Activated CD8-positive, alpha-beta memory T cell treated with anti-CD3 and anti-CD28 coated beads for 24 hours (primary cell): ENCODE data around the gene DLX5.

Experiments used
- DNase-seq: peaks from one replicate; pipeline ENCODE4 v3.0.0-alpha.2; 2020

DLX5 gene

DNA sequence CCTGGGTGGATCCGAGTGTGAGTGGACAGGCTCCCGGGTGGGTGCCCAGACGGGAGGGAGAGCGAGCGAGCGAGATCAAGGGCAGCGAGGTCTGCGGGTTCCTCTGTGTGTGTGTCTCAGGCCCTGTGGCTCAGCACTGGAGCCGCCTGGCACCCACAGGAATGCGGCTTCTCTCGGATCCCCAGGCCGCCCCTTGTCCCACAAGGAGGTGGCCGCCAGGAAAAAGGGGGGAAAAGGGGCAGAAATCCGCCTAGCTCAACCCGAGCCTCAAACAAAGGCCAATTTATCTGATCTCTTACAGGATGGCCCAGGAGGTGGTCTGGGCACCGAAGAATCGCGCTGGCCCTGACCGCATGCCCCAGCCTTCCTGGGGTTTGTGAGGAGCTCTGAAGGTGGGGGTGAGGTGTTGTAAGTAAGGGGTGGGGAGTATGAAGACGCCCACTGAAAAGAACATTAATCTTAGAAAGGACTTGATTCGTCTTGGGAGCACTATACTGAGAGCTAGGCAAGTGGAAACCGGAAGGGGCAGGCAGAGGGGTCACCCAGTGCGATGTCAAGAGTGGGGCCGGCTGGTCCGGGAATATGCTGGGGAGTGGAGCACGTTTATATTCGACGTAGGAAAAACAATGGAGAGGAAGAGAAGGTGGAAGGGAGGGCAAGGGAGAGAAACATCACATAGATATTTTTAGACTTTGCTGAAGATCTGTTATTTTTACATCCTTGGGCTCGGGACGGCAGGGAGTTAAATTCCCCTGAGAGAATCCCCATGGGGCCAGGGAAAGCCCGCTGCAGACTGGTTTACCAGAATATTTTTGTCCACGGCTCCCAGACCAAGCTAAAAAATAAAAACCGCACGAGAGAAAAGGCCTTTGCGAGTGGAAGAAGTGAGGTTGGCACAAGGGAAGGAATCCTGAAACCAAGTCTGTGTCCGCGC is 7.2 kb downstream of the DLX5 start:
- no peak for DNase-seq

DNA sequence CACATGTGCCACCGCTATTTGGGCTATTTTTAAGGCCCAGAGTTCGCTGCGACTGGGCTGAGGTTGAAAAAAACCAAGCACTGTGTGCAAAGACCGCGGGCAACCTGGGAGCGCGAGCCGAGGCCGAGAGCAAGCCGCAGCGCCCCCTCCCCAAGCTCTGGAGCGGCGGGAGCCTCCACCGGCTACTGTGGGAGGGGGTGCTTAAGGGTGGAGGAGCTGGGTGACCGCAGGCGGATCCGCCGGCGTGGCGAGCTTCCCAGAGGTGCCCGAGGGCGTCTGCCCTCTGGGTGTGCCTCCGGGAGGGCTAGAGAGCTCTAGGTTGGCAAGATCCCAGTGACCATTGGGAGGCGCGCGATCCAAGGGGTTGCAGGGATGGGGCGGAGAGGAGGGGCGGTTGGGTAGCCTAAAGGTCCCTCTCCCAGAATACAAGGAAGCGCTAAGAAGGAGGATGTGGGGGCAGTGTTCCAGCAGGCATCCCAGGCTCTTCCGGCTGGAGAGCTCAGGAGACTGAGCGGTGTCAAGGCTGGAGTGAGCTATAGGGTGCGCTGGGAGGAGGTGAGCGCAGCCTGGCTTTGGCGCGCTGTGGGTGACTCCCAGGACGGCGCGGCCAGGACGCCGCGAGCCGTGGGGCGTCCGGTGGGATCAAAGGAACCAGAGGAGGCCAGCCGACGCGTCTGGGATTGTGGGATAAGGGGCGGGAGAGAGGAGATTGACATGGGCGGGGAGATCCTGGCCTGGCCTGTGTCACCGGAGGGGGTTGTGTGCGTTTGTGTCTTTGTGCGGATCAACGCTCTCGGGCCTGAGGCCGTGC is 8.0 kb downstream of the DLX5 start:
- DNase-seq: no peak

DNA sequence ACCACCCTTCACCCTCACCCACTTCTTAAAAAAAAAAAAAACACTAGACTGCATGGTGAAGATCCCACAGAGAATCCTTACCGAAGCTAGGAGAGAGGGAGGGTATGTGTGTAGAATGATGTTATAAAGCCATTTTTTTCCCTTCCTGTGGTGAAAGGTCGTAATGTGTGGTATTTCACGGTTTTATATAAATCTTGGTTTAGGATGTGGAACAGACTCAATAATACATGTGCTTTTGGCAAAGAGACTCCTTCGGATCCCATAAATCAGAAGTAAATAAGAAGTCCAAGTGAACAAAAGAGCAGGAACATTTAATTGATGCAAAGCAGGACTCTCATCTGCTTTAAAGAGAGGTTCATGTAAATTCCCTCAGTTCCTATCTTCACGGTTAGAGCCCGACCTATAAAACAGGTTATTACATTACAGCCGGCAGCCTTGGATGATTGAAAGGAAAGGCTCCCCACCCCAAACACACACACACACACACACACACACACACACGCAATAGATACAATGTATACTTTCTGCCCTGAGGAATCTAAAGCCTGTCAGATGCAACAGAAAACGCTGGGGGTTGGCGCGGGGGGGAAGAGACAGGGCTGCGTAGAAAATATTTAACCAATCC is 8.8 kb downstream of the DLX5 start:
- DNase-seq: no peak

DNA sequence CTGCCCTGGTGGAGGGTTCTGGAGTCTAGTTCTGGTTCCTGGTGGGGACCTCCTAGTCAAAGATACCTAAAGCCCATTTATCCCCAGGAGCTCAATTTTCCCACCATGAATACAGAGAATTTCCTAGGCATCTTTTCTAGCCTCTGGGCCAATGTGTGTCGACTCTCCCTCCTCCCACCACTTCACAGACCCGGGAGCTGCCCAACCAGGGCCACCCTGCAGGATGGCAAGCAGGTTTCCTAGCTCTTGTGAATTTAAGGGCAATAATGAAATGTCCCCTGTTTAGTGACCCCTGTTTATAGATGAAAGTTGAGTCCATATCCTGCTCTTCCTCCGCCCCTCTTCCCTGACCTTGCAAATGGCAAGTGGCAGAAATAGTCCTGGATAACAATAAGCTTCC is 9.4 kb downstream of the DLX5 start:
- no peak for DNase-seq

DNA sequence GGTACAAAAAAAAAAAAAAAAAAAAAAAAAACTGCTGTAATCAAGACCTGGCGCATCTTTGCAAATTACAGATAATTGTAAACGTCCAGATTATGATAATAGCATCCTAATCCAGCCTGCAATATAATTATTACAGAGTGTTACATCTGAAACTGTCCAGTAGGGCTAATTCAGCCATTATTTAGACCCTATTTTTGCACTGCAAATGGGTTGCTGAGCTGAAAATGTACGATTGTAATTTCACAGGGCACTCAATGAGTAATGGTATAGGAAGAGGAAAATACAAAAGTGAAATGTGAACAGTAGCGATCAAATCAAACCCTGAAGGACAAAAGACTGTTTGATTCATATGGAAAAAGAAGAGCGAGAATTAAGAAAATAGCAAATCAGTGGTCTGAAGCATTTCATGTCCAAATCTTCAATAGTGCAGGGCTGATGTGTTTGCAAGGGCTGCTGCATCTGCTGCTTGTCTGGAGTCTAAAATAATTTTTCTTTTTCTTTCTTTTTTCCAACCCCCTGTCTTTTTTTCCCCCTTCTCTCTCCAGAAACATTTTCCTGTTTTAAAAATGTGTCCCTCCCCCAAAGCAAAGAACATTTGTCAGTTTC is 10.4 kb downstream of the DLX5 start:
- DNase-seq: no peak

DNA sequence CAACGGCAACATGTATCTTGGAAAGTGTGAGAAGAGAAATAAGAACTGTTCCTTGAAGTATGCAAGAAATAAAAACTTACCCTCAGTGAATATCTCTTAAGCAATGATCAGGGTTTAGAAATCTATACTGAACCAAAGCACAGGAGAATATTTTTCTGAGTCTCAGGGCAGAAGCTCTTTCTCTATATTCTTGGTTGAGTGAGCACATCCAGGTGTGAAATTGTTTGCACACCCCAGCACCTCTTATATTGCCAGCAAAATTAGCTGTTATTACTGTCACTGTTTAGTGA is 10.8 kb downstream of the DLX5 start:
- DNase-seq: no peak

DNA sequence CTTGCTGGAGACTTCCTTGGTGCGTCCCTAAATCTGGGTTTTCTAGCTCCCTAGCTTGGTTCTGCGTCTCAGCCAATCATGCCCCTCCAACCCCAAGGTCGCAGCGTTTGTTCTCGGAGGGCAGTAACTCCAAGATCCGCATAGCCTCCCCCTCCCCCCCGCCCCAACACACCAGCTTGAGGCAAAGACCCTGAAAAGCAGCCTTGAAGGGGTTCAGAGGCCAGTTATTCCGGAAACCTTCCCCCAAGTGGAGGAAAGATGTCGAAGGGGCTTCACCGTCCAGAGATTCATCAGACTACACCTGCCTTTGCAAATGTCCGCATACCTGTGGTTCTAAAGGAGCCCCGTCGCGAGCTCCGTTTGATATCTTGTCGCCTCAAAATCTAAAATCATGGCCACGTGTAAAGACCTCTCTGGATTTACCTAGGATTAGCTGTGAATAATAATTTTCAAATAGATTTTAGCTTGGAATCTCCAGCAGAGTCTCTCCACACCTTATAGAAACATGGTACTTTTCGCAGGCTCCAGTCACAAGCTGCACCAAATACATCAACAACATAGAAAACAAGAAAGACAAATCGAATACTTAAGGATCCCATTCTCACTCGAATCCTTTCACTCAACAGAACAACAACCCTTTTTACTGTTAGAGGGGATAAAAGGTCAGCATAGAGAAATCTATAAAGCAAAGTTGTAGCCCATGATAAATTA is 11.3 kb downstream of the DLX5 start:
- no peak for DNase-seq

DNA sequence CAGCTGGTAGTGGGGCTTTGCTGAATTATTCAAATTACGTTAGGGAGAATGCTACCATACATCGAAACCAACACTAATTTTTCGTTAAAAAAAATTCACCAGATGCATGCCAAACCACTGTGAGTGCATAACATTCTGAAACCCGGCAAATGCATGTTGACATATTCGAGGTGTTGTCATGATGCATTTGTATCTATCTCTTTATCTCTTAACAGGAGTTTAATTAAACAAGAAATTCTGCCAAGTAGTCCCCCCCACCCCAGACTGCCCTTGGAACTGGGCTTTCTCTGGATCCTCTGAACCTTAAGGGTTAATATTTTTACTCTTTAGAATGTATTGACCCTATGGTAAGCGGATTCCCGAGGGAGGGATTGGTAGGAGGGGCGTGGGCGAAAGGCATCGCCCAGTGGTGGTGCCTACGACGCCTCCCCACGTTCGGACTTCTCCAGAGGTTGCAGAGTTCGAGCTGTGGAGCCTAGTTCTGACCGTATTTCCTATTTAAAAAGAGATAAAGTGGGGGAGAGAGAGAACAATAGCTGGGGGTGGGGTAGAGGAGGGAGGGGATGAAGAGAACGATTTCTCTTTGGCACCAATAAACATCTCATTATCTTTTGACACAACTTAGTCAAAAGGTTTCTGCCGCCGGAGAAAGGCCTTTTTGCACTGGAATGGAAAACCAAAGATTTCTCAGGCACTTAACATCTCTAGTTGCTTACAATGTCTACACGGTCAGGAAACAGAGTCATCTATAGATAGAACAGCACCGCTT is 12.1 kb downstream of the DLX5 start:
- DNase-seq: no peak

DNA sequence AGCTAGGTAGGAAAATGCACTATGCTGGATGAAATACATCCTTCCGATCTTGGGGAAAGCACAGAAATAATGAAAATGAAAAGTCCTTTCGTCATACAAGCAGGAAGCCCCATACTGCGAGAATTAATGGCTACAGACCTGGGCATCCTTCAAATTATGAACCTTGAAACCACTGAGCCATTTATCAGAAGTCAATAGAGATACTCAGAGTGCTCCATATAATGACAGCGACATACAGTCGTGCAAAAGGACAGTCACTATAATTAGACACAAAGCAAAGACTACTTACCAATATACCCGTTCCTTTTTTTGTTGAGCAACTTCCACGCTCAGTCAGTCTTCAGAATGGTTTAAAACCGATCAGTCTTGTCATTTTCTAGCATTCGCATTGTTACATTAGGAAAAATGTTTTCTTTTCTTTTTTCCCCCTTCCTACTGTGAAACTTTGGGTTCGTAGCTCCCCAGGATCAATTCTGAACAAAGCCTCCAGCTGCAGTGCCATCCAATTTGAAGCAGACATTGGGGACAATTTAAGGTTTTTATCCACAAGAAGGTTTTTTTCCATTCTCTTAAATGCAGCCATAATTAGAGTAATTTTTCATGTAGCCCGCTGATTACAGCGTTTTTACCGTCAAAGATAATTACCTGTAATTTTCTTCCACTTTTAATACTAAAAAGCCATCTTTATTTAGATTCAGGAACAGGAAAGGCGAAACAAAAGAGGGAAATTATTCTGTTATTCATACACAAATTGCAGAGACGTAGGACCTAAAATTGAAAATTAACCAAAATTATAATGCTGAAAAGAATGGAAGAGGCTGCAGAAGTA is 12.9 kb downstream of the DLX5 start:
- no peak for DNase-seq

DNA sequence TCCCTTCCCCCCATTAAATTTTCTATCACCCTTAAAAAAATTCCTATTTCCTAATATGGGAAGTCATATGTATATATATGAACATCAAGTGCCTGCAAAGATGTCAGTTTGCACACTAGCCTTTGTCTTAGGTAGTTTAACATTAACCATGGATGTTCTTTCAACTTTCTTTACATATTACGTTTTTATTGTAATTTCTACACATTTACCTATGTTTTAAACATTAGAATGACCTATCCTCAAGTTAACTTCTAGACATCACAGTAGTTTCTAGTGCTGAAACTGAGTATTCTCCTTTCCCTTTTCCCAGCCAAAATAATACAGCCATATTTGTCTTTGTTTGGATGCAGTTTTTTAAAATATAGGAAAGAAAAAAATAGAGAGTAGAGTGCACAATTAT is 13.5 kb downstream of the DLX5 start:
- no peak for DNase-seq

DNA sequence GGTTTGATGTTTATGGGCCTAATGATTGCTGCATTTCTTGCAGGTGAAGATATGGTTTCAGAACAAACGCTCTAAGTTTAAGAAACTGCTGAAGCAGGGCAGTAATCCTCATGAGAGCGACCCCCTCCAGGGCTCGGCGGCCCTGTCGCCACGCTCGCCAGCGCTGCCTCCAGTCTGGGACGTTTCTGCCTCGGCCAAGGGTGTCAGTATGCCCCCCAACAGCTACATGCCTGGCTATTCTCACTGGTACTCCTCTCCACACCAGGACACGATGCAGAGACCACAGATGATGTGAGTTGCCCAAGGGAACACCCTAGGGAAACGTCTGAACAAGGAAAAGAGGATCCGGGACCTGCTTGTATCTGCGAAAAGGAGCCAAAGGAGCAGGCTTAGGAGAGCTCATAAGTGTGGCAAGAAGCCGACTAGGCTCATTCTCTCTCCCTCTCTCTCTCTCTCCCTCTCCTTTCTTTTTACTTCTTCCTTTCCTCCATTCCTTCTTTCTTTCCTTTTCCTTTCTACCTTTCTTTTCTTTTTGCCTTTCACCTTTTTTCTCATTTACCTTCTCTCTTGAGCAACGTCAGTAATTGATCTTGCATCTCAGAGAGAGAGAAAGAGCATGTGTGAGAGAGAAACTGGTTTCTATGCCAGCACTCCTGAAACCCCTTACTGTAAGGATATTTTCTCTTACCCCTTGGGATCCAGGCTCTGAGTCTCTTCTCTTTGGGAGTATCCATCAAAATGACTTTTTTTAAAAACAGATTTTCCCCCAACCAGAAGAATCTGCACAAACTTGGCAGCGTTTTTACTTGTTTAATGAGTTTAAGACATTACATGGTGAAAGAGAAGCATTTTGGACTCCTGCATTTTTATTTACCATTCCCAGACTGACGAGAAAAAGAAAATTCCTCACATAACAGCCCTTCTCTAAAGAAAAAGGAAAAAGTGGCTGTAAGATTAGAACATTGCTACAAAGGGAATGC is 14.6 kb downstream of the DLX5 start:
- DNase-seq: no peak

DNA sequence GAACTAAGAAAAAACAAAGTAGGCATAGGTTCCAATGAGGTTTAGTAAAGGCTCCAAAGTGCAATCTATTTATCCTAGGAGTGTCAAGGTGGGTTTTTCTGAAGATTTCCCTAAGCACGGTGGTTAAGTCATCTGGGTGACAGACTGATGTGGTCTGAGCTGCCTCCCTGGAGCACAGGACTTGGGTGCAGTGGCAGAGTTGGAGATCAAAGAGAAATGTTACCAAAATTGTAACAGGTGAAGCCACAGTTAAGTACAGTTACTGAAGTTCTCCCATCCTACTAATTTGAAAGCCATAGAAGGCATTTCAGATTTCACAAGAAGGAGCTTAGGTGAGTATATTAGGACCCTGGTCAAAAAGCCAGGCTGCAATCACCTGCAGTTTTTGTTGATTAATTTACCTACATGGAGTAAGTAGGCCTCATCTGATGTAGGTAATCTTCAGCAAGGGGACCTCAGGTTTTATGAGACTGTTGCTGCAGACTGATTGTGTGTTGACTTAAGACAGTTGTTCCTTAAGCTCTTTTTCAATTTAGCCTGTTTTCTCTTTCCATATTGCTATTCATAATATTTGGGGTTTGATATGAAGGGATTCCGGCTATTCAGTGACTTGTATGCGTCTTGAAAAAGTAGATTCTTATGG is 16.2 kb downstream of the DLX5 start:
- DNase-seq: no peak

DNA sequence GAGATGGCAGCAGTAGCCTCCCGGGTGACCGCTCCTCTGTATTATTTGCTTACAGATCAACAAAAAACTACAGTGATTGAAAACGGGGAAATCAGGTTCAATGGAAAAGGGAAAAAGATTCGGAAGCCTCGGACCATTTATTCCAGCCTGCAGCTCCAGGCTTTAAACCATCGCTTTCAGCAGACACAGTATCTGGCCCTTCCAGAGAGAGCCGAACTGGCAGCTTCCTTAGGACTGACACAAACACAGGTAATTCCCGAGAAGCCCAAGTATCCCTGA is 17.1 kb downstream of the DLX5 start:
- DNase-seq: no peak

DNA sequence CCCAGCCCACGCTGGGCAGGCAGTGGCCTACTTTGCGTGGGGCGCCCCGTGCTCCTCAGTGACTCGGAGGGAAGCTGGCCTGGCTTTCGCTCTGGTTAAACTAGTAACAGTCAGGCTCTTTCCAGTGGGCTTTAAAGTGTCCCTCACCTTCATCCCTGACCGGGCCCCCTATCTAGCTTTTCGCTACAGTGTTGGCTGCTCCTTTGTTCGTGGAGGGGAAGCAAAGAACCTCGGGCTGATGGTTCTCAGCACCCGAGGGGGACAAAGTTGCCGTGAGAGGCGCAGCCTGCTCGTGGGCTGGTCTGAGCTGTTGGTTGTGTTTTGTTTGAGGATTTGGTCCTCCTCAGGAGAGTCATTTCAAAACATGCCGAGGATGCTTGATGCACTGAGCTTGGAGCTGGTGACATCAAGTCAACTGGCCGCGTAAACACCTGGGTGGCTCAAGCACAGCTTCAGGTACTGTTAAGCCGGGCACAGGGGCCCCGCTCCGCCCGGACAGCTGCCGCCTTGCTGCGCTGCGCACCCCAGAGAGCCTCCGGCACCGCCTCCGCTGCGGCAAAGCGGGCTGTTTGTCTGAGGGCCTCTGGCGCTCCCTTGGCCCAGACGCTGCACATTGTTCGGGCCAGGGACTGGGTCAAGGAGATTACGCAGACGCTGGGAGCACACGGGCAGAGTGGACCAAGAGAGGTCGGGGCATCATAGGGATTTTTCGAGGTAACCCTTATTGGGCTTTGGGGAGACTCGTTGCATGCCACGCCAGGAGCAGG is 17.6 kb downstream of the DLX5 start:
- peak; percentile 56 for DNase-seq

DNA sequence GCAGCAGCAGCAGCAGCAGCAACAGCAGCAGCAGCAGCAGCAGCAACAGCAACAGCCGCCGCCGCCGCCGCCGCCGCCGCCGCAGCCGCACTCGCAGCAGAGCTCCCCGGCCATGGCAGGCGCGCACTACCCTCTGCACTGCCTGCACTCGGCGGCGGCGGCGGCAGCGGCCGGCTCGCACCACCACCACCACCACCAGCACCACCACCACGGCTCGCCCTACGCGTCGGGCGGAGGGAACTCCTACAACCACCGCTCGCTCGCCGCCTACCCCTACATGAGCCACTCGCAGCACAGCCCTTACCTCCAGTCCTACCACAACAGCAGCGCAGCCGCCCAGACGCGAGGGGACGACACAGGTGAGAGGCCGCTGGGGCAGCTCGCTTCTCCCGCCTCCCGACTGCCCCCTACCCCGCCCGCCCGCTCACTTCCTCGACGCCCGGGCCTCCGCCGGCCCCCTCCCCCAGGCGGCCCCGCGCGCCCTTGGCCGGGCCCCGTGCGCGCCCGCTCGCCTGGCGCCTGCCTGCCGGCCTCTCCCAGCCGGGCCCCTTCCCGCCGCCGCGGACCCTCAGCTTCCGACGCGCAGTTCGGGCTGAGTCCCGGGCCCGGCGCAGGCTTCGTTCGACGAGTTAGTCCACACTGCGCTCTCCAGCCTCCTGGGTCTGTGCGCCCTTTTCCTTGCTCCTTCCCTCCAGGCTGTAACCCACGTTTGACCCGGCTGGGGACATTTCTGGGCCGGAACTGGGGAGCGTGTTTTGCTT is 18.4 kb downstream of the DLX5 start:
- DNase-seq: peak; percentile 72

DNA sequence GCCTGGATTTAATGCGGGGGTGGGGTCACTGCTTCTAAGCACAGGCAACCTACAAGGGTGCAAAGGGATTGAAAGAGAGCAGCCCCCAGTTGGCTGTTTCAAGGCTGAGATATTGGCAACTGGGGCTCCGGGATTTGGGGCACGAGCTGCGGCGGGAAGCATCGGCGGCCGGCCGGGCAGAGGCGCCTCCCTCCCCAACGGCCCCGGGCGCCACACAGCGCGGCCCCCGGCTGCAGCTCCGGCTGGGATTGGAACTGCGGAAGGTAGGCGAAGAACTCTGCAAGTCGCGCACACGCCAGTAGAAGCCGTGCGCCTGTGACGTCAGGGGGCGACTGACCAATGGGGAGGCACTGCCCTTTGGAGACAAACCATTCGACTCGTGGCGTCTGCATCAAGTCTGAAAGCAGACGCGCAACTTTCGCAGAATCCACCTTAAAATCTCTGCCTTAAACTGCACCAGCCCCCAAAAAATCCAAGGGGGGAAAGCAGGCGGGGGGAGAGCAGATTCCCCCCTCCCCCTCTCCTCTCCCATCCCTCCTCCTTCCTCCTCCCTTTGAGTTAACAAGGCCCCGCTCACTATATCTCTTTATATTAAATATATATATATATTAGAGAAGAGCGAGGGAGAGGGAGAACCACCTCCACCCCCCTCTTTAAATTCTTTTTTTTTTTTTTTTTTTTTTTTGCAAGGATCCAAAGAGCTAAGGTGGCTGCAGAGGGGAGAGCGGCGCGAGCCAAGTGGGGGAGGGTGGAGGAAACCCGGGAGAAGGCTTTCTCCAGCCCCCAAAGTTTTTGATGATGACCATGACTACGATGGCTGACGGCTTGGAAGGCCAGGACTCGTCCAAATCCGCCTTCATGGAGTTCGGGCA is 19.2 kb downstream of the DLX5 start, which contains the start of gene DLX6:
Gene DLX6, plus strand, starts transcription at position 371 of the 872 bp plus-strand sequence. Its CDS starts 425 bp downstream, at position 796.
- peak; percentile 63 for DNase-seq
